Activated naive CD8-positive, alpha-beta T cell (primary cell): Measurements from ENCODE around the gene CFTR.
"Not testable (repeated sequence)": the region's sequence is repeated elsewhere in the genome, so short reads cannot be mapped to it uniquely, and the experiment has no call there.

Source experiments
- H3K27ac Mint-ChIP-seq: one replicate; pipeline ENCODE4 v1.8.0; 2021; ENCODE audit warnings: mixed read lengths
- H3K27me3 Mint-ChIP-seq: one replicate; pipeline ENCODE4 v1.8.0; 2021; ENCODE audit warnings: mixed read lengths
- H3K36me3 Mint-ChIP-seq: one replicate; pipeline ENCODE4 v1.8.0; 2021; ENCODE audit warnings: mixed read lengths
- H3K4me1 Mint-ChIP-seq: one replicate; pipeline ENCODE4 v1.8.0; 2021; ENCODE audit warnings: low read depth, mixed read lengths
- H3K4me3 Mint-ChIP-seq: one replicate; pipeline ENCODE4 v1.8.0; 2021; ENCODE audit warnings: mild to moderate bottlenecking, mixed read lengths
- H3K9me3 Mint-ChIP-seq: one replicate; pipeline ENCODE4 v1.8.0; 2021; ENCODE audit warnings: low read depth, mixed read lengths

Gene CFTR

GRCh38 chr7:117480978-117481377, 1.2 kb downstream of the CFTR start:
- Mint-ChIP-seq H3K36me3 (no peaks in the 10 kb centered on the region), H3K4me3 (no peak overlapping the region), H3K9me3 (no peaks in the 10 kb centered on the region), H3K4me1 (peaks cover 4% of the 10 kb centered on the region), H3K27me3 (peaks cover 14% of the 10 kb centered on the region), H3K27ac (no peak overlapping the region)

DNA sequence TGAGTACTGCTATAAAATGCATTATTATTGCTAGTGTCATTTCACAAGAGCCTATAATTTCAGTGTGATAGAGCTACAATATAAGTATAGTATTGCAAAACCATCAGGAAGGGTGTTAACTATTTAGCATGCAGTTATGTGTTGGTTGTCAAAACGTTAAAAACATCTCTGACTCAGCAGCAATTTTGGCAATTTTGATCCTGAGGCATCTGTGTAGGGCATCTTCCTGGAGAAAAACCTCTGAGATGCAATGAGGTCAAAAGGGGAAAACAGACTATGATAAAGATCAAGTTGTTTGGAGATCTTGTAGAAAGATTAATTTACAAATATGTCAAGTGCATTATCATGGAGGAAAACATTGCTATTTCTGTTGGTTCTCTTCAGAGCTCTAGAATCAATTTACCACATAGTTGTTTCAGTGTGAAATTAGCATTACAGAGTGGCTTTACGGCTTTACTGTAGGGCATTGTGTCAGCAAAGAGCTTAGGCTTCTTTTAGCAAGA, 5.3 kb downstream of the CFTR start:
- H3K4me3 Mint-ChIP-seq, result no peak overlapping the region
- H3K9me3 Mint-ChIP-seq, result no peaks in the 10 kb centered on the region
- H3K4me1 Mint-ChIP-seq, result peaks cover under 1% of the 10 kb centered on the region
- peaks cover 9% of the 10 kb centered on the region for H3K27me3 Mint-ChIP-seq
- no peak overlapping the region for H3K27ac Mint-ChIP-seq
- H3K36me3 Mint-ChIP-seq, result no peaks in the 10 kb centered on the region

DNA sequence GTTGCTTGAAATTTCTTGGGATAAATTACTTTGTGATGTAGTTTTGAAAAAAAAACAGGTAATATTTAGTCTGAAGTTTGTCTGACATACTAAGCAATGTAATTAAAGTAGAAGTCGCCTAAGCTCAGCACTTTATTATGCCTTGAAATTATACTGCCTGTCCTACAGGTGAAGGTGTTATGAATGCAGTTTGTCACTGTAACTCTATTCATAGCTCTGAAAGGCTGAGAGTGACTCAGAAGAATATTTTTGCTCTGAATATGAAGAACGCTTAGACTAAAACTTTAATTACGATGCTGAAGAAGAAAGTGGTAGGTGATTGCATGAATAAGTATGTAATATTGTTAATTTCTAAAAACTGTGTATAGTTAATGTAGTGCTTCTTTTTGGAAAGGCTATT, 9.2 kb downstream of the CFTR start:
- Mint-ChIP-seq H3K4me1 (no peaks in the 10 kb centered on the region), H3K27ac (no peak overlapping the region), H3K9me3 (no peaks in the 10 kb centered on the region), H3K36me3 (no peaks in the 10 kb centered on the region), H3K27me3 (no peaks in the 10 kb centered on the region), H3K4me3 (no peak overlapping the region)

DNA sequence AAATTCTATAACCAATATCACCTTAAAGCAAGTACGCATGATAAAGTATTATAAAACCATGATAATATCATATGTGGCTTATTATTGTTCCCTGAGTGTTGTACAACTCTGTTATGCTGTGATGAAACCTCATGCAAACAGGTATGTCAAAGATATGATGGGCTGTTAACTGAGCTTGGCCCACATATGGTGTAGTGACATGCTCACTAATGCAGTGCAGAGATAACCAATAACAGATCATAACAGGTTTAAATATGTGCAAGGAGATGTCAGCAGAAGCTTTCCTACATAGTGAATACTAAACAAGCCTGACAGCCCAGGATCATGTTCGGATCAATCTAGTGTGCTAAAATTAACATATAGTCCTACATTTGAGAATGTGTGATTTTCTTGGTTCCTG, 9.6 kb downstream of the CFTR start:
- Mint-ChIP-seq H3K36me3 (no peaks in the 10 kb centered on the region), H3K9me3 (no peaks in the 10 kb centered on the region), H3K27me3 (no peaks in the 10 kb centered on the region), H3K27ac (no peak overlapping the region), H3K4me1 (no peaks in the 10 kb centered on the region), H3K4me3 (no peak overlapping the region)

DNA sequence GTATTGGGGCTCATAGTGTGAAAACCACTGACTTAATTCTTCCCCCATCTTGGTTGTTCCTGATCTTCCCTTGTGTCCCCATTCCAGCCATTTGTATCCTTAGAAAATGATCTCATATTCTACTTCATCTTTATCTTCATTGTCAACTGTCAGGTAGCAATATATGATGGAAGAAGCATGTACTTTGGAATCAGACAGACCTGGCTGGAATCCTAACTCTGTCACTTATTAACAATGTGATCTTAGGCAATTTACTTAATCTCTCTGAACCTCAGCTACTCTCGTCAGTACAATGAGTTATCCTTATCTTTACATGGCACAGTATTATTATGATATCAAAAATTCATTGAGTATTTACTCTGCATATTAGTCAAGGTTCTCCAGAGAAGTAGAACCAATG, 10.1 kb downstream of the CFTR start:
- Mint-ChIP-seq H3K4me1 (no peaks in the 10 kb centered on the region), H3K27me3 (no peaks in the 10 kb centered on the region), H3K4me3 (no peak overlapping the region), H3K27ac (no peak overlapping the region), H3K36me3 (no peaks in the 10 kb centered on the region), H3K9me3 (no peaks in the 10 kb centered on the region)

DNA sequence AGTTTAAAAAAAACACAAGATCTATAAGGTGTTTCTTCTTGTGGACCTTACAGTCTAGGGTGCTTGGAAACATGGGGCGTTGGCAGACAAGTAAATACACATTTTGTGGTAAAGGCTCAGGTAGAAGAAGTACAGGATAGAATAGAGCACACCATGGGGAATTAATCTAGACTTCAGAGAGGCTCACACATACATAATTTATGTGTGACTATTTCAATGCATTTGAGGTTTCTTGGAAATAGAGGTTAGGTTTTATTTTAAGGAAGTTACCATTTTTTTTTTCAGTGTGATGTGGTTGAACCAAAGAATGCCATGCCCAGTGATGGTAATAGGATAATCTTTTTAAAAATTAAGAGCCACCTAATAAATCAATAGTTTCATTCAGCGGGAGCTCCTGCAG, 12.8 kb downstream of the CFTR start:
- Mint-ChIP-seq H3K9me3 (no peaks in the 10 kb centered on the region), H3K27me3 (no peaks in the 10 kb centered on the region), H3K36me3 (no peaks in the 10 kb centered on the region), H3K4me1 (no peaks in the 10 kb centered on the region), H3K27ac (no peak overlapping the region), H3K4me3 (no peak overlapping the region)

- no peaks in the 10 kb centered on the region for H3K4me1 Mint-ChIP-seq
- H3K36me3 Mint-ChIP-seq, result no peaks in the 10 kb centered on the region
- H3K9me3 Mint-ChIP-seq, result no peaks in the 10 kb centered on the region
- H3K4me3 Mint-ChIP-seq, result no peak overlapping the region
- H3K27ac Mint-ChIP-seq, result no peak overlapping the region
- H3K27me3 Mint-ChIP-seq, result no peaks in the 10 kb centered on the region
Measured at GRCh38 chr7:117493460-117493859, 13.6 kb downstream of the CFTR start.

DNA sequence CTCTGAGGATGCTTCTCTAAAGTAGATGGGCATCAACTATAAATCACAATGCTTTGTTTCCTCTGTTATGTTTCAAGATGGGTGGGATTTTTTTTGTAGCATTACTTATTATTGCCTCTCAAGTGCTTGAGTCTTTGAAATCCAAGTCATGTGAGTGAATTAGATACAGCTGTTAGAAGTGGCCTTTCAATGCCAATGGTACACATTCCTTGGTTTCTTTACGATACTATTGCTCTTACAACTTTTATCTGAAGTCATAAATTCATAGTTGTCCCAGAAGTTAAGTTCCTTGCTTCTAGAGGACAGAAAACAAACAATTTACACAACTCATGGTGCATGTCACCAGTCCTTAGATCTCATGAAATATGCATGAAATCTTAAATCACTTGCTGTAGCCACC, 15.5 kb downstream of the CFTR start:
- H3K9me3 Mint-ChIP-seq, result no peaks in the 10 kb centered on the region
- no peaks in the 10 kb centered on the region for H3K4me1 Mint-ChIP-seq
- H3K4me3 Mint-ChIP-seq, result no peak overlapping the region
- H3K27ac Mint-ChIP-seq, result no peak overlapping the region
- no peaks in the 10 kb centered on the region for H3K27me3 Mint-ChIP-seq
- H3K36me3 Mint-ChIP-seq, result no peaks in the 10 kb centered on the region

- H3K4me1 Mint-ChIP-seq, result no peaks in the 10 kb centered on the region
Measured at GRCh38 chr7:117502331-117502730, 22.5 kb downstream of the CFTR start.

GRCh38 chr7:117505238-117505637, 25.4 kb downstream of the CFTR start:
- Mint-ChIP-seq H3K4me1 (no peaks in the 10 kb centered on the region), H3K4me3 (no peak overlapping the region), H3K27me3 (no peaks in the 10 kb centered on the region), H3K36me3 (no peaks in the 10 kb centered on the region), H3K27ac (no peak overlapping the region), H3K9me3 (peaks cover 4% of the 10 kb centered on the region)

More at GRCh38 chr7:117502331-117502730, 22.5 kb downstream of the CFTR start:
- Mint-ChIP-seq H3K36me3 (no peaks in the 10 kb centered on the region), H3K27me3 (no peaks in the 10 kb centered on the region), H3K9me3 (peaks cover 4% of the 10 kb centered on the region), H3K27ac (no peak overlapping the region), H3K4me3 (no peak overlapping the region)

DNA sequence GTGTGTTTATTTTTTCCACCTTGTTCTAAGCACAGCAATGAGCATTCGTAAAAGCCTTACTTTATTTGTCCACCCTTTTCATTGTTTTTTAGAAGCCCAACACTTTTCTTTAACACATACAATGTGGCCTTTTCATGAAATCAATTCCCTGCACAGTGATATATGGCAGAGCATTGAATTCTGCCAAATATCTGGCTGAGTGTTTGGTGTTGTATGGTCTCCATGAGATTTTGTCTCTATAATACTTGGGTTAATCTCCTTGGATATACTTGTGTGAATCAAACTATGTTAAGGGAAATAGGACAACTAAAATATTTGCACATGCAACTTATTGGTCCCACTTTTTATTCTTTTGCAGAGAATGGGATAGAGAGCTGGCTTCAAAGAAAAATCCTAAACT, 28.9 kb downstream of the CFTR start:
- Mint-ChIP-seq H3K36me3 (no peaks in the 10 kb centered on the region), H3K4me1 (no peaks in the 10 kb centered on the region), H3K27ac (no peak overlapping the region), H3K9me3 (peaks cover 6% of the 10 kb centered on the region), H3K4me3 (no peak overlapping the region), H3K27me3 (no peaks in the 10 kb centered on the region)

GRCh38 chr7:117517194-117517593, 37.4 kb downstream of the CFTR start:
- H3K27me3 Mint-ChIP-seq, H3K36me3 Mint-ChIP-seq: not testable (repeated sequence)

GRCh38 chr7:117530390-117530789, 50.6 kb downstream of the CFTR start:
- no peak overlapping the region for H3K27ac Mint-ChIP-seq
- peaks cover 9% of the 10 kb centered on the region for H3K9me3 Mint-ChIP-seq
- no peaks in the 10 kb centered on the region for H3K4me1 Mint-ChIP-seq
- H3K27me3 Mint-ChIP-seq, result no peaks in the 10 kb centered on the region
- no peak overlapping the region for H3K4me3 Mint-ChIP-seq
- no peaks in the 10 kb centered on the region for H3K36me3 Mint-ChIP-seq

More at GRCh38 chr7:117517194-117517593, 37.4 kb downstream of the CFTR start:
- H3K27ac Mint-ChIP-seq, H3K4me3 Mint-ChIP-seq, H3K4me1 Mint-ChIP-seq, H3K9me3 Mint-ChIP-seq: not testable (repeated sequence)

DNA sequence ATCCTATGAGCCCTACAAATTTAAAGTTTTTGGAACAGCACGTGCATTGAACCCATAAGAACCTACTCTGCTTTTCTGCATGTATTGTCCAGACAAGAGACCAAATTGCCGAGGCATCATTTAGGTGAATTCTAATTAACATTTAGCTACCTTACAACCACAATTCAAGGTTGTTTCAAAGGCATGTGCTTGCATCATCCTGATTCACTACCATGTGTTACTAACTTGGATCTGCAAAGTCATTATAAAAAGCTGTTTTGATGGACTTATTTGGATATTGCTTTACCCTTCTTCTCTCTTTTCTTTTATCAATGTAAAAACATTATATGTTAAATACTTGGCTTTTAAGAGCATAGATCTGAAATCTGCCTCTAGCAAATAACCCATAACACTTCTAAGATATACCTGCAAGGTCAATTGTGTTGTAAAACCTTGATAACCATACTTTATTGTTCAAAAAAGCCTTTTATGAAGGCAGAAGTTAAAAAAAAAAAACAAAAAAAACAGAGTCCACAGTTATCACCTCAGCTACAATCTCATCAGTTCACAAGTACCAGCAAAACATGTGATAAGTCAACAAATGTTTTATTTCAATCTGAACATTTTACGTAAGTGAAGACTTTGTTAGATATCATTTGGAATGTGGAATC, 51.9 kb downstream of the CFTR start:
- Mint-ChIP-seq H3K4me1 (no peaks in the 10 kb centered on the region), H3K27ac (no peak overlapping the region), H3K9me3 (peaks cover 9% of the 10 kb centered on the region), H3K4me3 (no peak overlapping the region), H3K36me3 (no peaks in the 10 kb centered on the region), H3K27me3 (no peaks in the 10 kb centered on the region)

GRCh38 chr7:117538053-117538452, 58.2 kb downstream of the CFTR start:
- Mint-ChIP-seq H3K27me3 (no peaks in the 10 kb centered on the region), H3K27ac (no peak overlapping the region), H3K36me3 (no peaks in the 10 kb centered on the region), H3K9me3 (no peaks in the 10 kb centered on the region), H3K4me1 (no peaks in the 10 kb centered on the region), H3K4me3 (no peak overlapping the region)

DNA sequence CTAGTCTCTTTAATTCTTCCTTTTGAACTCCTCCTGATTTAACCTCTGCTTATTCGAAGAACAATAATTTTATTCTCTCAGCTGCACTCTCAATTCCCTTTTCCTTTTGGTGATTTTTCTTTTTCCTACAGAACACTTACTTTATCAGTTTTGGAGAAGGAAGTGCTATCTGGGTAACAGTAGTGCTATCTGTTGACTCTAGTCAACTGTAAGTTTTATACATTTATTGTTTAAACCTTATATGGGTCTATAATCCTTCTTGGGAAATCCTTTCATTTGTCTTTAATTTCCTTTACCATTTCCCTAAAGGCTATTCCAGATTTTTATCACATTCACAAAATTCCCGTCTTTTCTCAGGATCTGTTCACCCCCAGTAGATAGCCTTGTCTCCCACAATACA, 64.2 kb downstream of the CFTR start:
- no peaks in the 10 kb centered on the region for H3K36me3 Mint-ChIP-seq
- no peak overlapping the region for H3K27ac Mint-ChIP-seq
- H3K4me1 Mint-ChIP-seq, result no peaks in the 10 kb centered on the region
- no peaks in the 10 kb centered on the region for H3K9me3 Mint-ChIP-seq
- H3K27me3 Mint-ChIP-seq, result no peaks in the 10 kb centered on the region
- H3K4me3 Mint-ChIP-seq, result no peak overlapping the region
